GM18873 (cell line): ENCODE results near the gene SLC25A19.
"Not testable (repeated sequence)": the region's sequence is repeated elsewhere in the genome, so short reads cannot be mapped to it uniquely, and the experiment has no call there.

Experiments used
- ATAC-seq: cut with Tn5 transposase; IDR thresholded peaks from one replicate; pipeline ENCODE4 v1.9.1; 2021; ENCODE audit warnings: mild to moderate bottlenecking, moderate library complexity, moderate number of reproducible peaks; ENCODE audit not compliant: unreplicated experiment, low FRiP score

The SLC25A19 gene

DNA sequence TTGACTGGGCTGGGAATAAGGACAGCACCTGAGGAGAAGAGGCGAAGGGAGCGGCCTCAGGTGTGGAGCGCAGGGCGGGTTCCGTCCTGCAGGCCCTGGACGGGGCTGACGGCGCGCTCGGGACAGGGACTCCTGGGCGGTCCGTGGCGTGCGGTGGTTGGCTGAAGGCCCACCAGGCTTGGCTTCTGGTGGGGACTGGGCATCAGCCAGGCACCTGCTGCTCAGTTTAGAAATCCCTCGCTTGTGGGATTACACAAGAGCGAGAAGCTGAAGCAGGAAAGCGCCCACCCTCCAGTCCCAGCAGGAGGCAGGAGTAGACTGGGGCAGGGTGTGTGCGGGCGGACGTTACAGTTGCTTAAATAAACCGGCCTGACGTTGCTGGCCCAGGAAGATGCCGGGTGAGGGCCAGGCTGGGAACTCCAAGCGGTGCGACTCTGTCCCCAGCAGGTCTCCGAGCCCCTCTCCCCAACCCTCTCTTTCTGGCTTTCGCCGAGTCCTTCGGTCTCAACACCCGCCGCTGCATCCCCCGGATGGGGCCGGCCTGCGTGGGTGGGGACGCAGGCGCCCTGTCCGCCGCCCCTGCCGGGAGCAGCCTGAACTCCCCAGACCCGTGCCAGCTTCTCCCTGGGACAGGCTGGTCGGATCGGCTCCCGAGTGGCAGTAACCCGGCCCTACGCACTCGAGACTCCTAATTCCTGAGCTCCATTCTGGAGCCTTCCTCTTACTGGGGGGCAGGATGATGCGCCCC is 18.8 kb downstream of the SLC25A19 start:
- peak; percentile 22 for ATAC-seq

DNA sequence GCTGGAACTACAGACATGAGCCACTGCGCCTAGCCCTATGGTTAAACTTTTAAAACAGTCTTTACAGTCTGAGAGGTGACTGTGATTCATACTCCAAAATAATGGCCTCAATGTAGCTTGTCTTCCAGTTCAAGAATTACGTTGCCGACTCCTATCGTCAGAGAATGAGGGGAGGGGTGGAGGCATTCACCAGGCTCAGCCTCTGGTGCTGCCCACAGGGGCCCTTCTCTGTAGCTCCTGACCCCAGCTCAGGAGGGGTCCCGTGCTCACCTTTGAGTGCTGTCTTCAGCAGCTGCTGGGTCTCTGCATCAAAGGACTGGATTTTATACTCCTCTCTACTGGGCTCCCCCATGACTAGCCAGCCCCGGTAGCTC is 19.4 kb downstream of the SLC25A19 start:
- no peak for ATAC-seq

DNA sequence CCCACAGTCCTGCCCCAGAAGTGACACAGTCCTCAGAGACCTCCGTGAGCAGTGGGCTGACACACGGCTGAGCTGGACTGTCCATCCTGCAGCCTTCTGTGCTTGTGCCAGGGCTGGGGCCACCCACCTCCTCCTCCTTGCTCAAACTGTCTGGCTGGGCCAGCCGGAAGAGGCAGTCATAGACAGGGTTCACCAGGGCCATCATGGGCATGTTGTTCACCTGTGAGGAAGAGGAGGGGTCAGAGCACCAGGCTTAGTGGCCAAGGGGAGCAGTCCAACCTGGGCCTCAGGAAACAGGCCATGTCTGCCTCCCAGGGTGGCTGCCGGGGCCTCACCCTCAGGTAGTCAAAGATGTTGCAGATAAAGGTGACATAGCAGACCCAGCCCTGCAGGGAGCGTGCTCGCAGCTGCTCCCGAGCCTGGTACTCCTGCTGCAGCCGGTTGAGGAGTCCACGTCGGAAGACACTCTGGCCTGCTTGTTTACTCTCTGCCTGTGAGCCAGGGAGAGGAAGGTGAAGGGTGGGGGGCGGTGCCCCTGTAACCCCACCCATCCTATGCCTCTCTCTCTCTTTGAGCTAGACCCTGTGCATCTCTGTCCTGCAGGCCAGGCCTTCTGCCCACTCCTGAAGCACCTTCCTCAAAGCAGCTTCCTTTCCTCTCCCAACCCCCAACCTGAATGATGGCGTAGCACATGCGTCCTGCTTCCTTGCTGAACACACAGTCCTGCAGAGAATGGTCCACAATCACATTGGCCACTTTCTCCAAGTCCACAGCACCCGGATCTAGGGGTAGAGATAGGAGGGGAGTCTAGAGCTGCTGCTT is 21.6 kb downstream of the SLC25A19 start:
- no peak for ATAC-seq

DNA sequence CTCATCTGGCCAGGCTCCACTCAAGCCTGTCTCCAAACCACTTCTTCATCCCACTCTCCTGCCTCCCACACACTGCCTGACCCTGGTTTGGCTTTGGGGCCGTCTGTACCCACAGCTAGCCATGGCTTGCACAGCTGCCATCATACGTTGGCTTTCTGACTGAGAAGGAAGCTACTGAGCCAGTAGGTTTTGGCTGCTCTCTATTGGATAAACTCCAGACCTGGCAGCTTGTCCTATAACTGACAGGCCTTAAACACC is 22.2 kb downstream of the SLC25A19 start:
- no peak for ATAC-seq

DNA sequence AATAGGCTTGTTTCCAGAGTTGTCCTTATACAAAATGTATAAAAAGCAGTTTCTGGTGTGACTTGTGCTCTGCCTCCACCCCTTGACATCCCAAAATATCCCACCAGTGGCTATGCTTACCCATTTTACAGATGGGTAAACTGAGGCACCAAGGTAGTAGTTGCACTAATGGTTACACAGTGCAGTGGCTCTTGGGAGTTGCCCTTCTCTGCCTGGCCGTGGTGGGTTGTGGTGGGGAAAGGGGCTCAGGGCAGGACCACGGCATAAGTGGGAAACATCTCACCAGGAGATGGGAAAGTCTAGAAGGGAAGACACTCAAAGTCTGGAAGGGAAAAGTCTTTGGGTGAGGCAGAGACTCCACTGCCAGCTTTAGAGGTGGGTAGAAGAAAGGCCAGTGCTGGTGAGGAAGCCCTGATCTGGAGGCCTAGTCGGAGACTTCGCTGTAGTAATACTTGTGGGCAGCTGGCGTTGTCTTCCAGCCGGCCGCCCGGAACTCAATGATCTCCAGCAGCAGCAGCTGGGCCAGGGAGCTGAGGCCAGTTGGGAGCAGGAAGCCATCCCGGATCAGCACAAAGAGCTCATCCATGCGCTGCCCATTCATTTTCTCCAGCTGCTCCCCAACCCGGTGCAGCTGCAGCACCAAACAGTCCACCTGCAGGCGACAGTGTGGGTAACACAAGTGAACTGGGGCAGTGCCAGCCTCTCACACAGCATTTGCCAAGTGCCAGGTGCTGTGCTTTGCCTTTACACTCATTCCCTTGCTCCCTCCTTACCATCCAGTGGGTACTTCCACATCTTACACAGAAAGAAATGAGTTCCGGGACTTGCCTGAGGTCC is 22.7 kb downstream of the SLC25A19 start:
- no peak for ATAC-seq

DNA sequence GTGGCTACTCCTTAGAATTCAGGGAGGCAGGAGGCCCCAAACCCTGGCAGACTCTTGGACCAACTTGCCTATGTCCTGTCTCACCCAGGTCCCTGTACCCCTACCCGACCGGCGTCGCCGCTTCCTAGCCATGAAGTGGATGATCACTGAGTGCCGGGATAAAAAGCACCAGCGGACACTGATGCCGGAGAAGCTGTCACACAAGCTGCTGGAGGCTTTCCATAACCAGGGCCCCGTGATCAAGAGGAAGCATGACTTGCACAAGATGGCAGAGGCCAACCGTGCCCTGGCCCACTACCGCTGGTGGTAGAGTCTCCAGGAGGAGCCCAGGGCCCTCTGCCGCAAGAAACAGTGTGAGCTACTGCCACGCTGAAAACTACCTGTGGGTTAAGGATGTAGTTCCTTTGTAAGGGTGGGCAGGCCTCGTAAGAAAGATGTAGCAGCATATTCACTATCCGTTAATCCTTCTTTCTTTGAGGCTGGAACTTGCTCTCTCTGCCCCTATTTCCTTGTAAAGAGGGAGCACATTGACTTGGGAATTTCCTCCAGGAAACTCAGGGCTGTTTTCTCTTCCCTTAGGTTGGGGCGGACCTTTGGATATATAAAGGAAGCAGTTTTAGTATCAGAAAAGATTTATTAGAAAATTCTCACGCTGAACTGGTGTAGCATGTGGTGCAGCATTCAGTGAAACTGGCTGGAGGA is 23.5 kb downstream of the SLC25A19 start:
- no peak for ATAC-seq

DNA sequence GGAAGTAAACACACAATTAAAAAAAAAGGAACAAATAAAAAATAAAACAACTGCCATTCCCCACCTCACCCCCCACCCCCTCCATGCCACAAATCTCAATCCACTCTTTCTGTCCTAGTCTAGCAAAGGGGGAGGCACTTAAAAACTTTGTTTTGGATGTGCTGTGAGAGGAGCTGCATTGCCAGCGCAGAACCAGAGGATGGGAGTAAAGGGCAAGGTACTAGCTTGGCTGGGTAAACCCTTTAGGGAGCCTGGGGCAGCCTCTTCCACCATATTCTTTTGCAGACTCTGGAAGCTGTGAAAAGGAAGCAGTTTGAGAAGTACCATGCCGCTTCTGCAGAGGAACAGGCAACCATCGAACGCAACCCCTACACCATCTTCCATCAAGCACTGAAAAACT is 26.2 kb downstream of the SLC25A19 start:
- no peak for ATAC-seq

DNA sequence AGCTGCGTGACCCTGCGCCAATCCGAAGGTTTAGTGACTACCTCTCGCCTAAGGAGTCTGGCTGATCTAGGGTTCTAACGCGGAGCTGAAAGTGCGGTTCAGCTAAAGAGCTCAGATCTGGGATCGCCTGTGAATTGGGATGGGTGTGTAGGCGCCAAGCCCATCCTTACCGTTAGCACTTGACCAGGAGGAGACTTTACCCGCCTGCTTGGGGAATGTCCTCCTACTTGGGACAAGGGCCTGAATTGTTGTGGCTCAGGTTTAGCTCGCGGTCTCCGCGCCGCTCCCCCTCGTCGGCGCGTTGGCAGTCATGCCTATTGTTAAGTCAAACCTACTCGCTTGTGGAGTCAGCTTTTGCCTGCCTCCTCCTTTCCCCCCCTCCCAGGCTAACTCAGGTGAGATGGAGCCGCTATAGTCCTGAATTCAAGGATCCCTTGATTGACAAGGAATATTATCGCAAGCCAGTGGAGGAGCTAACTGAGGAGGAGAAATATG is 27.1 kb downstream of the SLC25A19 start:
- no peak for ATAC-seq

DNA sequence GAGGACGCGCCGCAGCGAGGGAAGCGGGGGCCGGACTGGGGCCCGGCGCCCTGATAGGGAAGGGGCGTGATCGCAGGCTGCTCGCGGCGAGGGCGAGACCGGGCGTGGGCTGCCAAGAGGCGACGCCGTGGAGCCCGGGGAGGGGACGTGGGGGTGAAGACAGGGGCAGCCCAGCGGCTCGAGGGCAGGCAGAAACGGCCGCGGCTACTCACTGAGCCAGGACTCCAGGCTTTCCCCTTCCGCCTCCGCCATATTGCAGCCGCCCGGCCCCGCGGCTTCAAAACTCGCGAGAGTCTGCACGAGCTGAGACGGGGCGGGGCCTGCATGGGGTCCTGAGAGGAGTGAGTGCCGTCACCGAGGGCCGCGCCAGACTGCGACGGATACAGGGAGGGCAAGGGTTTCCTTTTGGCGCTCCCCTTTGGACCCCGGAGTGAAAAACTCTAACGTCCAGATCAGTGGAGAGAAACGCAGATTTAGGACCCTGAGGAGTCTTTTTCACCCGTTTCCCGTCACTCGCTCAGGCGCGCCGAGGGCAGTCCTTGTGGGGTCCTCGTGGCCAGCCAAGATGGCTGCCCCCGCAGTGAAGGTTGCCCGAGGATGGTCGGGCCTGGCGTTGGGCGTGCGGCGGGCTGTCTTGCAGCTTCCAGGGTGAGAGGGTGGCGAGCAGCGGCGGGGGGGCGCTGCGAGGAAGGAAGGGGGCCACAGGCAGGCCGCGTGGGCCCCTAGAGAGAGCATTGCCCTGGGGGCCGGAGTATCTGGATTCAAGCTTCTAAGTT is 27.7 kb downstream of the SLC25A19 start, which contains the start of the genes GGA3 and MRPS7:
GGA3 (minus strand) TSS at position 271 of the 776 bp plus-strand sequence; CDS start at position 252, 19 bp downstream.
MRPS7 (plus strand) TSS at position 544 of the 776 bp plus-strand sequence; CDS start at position 566, 22 bp downstream.
- peak; percentile 79 for ATAC-seq

DNA sequence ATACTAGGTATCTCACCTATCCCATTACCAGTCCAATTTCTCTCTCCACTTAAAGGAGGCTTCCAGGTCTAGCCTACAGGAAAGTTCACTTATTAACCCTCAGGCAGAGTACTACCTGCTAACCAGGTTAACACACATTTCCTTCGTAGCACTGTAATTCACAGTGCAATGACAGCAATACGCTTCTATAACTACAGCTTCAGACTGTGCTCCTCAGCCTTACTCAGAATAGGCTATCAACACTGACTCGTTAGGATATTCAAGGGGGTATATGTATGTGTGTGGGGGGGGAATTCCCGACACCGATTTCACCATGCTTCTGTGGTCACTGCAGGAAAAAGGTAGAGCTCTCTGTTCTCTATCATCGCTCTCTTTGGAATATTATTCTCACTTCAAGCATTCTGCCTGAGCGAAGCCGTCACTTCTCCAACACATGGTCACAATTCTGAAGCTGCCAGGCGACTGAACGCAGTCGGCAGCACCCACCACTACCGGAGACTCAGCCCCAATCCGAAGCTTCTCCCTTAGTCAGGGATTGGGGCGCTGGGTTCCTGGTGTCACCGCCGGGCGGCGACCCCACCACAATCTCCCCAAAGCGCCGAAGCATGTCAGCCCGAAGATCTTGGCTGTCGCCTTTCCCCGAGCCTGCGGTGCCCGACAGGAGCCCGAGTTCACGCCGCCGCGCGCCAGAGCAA is 28.4 kb downstream of the SLC25A19 start:
- ATAC-seq: peak; percentile 8

DNA sequence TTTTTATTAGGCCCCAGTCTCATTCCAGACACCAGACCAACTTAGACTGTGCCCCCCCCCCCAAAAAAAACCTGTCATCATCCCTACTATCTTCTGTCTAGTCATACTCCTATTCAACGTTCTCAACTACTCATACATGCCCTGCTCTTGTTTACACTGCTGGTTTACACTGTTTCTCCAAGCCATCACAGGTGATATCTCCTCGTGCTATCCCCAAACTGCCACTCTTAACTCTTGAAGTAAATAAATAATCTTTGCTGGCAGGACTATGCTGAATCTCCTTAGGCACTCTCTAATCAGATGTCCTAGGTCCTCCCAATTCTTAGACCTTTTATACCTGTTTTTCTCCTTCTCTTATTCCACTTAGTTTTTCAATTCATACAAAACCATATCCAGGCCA is 32.0 kb downstream of the SLC25A19 start:
- not testable (repeated sequence) for ATAC-seq

DNA sequence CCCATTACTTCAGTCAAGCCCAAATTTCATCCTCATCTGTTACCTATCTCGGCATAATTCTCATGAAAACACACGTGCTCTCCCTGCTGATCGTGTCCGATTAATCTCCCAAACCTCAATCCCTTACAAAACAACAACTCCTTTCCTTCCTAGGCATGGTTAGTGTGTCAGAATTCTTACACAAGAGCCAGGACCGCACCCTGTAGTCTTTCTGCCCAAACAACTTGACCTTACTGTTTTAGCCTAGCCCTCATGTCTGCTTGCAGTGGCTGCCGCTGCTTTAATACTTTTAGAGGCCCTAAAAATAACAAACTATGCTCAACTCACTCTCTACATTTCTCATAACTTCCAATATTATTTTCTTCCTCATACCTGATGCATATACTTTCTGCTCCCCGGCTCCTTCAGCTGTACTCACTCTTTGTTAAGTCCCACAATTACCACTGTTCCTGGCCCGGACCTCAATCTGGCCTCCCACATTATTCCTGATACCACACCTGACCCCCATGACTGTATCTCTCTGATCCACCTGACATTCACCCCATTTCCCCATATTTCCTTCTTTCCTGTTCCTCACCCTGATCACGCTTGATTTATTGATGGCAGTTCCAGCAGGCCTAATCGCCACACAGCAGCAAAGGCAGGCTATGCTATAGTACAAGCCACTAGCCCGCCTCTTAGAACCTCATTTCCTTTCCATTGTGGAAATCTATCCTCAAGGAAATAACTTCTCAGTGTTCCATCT is 33.1 kb downstream of the SLC25A19 start:
- not testable (repeated sequence) for ATAC-seq

DNA sequence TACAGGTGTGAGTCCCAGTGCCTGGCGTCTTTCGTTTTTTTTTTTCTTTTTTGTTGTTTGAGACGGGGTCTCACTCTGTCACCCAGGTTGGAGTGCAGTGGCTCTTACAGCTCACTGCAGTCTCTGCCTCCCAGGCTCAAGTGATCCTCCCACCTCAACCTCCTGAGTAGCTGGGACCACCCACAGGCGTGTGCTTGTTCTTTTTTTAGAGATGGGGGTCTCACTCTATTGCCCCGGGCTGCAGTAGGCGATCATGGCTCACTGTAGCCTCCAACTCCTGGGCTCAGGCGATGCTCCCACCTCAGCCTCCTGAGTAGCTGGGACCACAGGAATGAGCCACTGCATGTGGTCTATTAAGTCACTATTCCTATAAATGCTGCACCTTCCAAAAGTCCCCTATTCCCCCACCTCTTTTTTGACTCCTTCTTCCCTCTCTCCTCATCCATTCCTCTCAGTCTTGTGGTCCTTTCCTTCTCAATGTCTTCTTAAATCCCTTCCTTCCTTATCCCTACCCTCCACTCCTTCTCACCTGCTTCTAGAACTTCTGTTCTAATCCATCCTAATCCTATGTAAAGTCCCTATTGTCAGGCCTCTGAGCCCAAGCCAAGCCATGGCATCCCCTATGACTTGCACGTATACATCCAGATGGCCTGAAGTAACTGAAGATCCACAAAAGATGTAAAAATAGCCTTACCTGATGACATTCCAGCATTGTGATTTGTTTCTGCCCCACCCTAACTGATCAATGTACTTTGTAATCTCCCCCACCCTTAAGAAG is 37.0 kb downstream of the SLC25A19 start:
- ATAC-seq: no peak

DNA sequence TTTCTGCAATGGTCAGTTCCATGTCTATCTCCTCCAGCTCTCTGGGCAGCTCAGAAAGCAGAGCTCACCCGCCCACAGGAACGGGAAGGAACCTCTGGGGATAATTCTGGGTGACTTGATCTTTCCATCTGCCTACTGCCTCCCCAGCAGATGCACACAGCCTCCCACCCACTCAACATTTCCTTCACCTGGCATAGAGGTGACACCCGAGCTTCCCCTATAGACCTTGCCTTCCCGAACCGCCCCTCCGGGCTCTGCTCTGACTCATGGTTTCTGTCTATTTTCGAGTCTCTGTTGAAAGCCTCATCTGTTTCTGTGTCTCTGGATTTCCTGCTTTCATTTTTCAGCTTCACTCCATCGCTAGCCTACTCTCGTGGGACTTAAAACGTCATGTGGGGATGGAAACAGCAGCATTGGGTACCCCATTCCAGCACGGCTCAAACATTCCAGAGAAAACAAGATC is 39.2 kb downstream of the SLC25A19 start:
- ATAC-seq: peak; percentile 86

DNA sequence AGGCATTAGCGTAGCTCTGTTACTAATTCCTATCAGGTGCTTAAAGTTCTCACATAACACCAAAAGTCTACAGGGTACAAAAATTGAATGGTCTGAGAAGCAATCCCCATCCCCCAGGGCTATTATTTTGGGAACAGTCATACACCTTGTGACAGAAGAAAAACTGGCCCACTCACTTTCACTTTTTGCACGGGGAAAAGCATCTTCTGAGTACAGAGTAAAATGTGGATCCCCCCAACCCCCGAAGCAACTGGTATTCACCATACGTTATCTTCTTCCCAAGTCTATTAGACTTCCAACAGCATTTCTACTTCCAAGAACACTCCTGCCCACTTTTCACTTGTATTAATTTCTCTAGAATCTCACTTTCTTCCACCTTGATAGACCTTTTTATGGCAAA is 39.7 kb downstream of the SLC25A19 start:
- no peak for ATAC-seq

DNA sequence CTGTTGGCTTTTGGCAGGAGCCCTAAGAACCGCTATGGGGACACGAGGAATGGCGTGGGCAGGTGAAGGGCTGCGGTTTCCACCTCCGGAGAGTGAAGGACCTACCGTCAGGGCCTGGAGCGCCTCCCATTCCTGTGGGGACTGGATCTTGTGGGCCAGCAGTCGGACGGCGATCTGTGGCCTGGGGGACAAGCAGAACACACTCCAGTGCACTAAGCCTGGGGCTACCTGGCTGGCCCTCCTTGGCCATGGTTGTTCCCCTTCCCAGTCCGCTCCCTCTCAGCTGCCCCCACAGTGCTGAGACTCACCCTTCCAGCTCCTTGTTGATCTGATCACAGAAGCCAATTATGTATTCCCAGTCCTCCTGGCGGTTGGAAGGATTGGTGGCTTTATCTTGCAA is 42.8 kb downstream of the SLC25A19 start:
- no peak for ATAC-seq

DNA sequence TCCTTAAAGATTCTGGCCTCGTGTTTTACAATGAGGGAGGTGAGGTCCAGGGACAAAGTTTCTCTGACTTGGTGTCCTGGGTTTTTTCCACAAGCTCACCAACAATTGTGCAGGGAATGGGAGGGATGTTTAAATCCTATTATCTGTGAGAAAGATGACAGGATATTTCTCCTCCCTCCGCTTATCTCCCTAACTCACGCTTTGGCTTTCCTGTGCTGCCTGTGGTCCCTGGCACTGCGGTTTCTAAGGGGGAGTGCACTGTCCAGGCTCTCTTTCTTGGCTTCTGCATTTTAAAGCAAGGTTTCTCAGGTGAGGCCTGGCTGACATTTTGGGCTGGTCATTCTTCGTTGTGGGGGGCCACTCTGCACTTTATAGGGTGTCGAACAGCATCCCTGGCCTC is 44.2 kb downstream of the SLC25A19 start:
- no peak for ATAC-seq
